CD4-positive, alpha-beta T cell (primary cell): Measurements from ENCODE around the gene TMC6. TPM values are rescaled to one million over a fixed set of nuclear protein-coding genes. Genes with fewer than 3 reads are reported as not detected.

Source experiments
- ATAC-seq: fragments of 200-7000 bp; cut with Tn5 transposase; one replicate; pipeline ENCODE4 v1.10.0; 2022; ENCODE audit warnings: mild to moderate bottlenecking; ENCODE audit not compliant: poor library complexity
- CTCF ChIA-PET: fragments of 350-600 bp; sonication (Branson Sonifier 250); formaldehyde crosslinking; loops from one replicate; lab custom pipeline; 2021; ENCODE audit warnings: antibody characterized with exemption, inconsistent platforms; lab: Charles Lee
- POLR2A ChIA-PET: fragments of 350-600 bp; sonication (Branson Sonifier 250); formaldehyde crosslinking; loops from one replicate; lab custom pipeline; 2021; ENCODE audit warnings: antibody characterized with exemption, inconsistent platforms; lab: Charles Lee
- DNase-seq, 14 experiments: peaks; one replicate each; pipeline ENCODE4 v3.0.0-alpha.2; 2013 to 2020; ENCODE audit warnings: mixed read lengths in 2 of 14
- H3K27ac ChIP-seq, 2 donors: one replicate each; pipeline versions ENCODE4 v1.5.1 to v1.7.0; 2013; ENCODE audit warnings: low read length in 2 of 2, low read depth in 1 of 2, mild to moderate bottlenecking in 1 of 2
- H3K27me3 ChIP-seq, 2 experiments: 1 replicate in 1 of 2; 2 replicates in 1 of 2; pipeline versions ENCODE4 v1.6.1 to v1.7.0; 2013; ENCODE audit warnings: low read length in 2 of 2, control low read depth in 1 of 2, mild to moderate bottlenecking in 1 of 2, moderate library complexity in 1 of 2; ENCODE audit not compliant: insufficient read depth in 2 of 2, control insufficient read depth in 1 of 2
- H3K36me3 ChIP-seq: one replicate; pipeline ENCODE4 v1.6.1; 2013; ENCODE audit warnings: low read length, control low read depth; ENCODE audit not compliant: insufficient read depth
- H3K4me1 ChIP-seq: one replicate; pipeline ENCODE4 v1.6.1; 2013; ENCODE audit warnings: low read length, control low read depth; ENCODE audit not compliant: insufficient read depth
- H3K4me3 ChIP-seq: one replicate; pipeline ENCODE4 v1.5.1; 2013; ENCODE audit warnings: mild to moderate bottlenecking, low read length, moderate library complexity
- H3K9me3 ChIP-seq, 2 experiments: 1 replicate in 1 of 2; 2 replicates in 1 of 2; pipeline versions ENCODE4 v1.6.1 to v1.7.0; 2013; ENCODE audit warnings: low read length in 2 of 2, mild to moderate bottlenecking in 2 of 2, control low read depth in 1 of 2, moderate library complexity in 1 of 2; ENCODE audit not compliant: control insufficient read depth in 1 of 2, insufficient read depth in 1 of 2
- H3K27ac Mint-ChIP-seq: one replicate; pipeline ENCODE4 v1.8.0; 2020; ENCODE audit warnings: mixed read lengths
- H3K27me3 Mint-ChIP-seq: one replicate; pipeline ENCODE4 v1.8.0; 2021; ENCODE audit warnings: mixed read lengths
- H3K36me3 Mint-ChIP-seq: one replicate; pipeline ENCODE4 v1.8.0; 2021; ENCODE audit warnings: low read depth, mixed read lengths
- H3K4me1 Mint-ChIP-seq: one replicate; pipeline ENCODE4 v1.8.0; 2021; ENCODE audit warnings: low read depth, mixed read lengths
- H3K4me3 Mint-ChIP-seq: one replicate; pipeline ENCODE4 v1.8.0; 2020; ENCODE audit warnings: mild to moderate bottlenecking, mixed read lengths
- H3K9me3 Mint-ChIP-seq: one replicate; pipeline ENCODE4 v1.8.0; 2020; ENCODE audit warnings: mixed read lengths
- CTCF ChIP-seq: fragments of 200-600 bp; IDR thresholded peaks from one replicate; pipeline ENCODE4 v1.8.0; 2022; ENCODE audit warnings: antibody characterized with exemption, mild to moderate bottlenecking
- intact Hi-C, 2 experiments: fragments of 100-400 bp; cut with DNase I in 1 of 2; cut with micrococcal nuclease in 1 of 2; formaldehyde crosslinking; loops; one replicate each; pipeline versions ENCODE4 v1.15.1 to v1.9.0; 2023 to 2025; cut with DNase I, micrococcal nuclease
- total RNA-seq, 174 experiments: library from RNA in 2 of 174; stranded (reverse) in 2 of 174; gene quantifications; one replicate each; pipeline ENCODE4 v1.2.3 and lab custom pipeline; 2021 to 2026

TMC6 gene
- total RNA-seq, 2 experiments from 2014 or later: 645 to 659 TPM

DNA sequence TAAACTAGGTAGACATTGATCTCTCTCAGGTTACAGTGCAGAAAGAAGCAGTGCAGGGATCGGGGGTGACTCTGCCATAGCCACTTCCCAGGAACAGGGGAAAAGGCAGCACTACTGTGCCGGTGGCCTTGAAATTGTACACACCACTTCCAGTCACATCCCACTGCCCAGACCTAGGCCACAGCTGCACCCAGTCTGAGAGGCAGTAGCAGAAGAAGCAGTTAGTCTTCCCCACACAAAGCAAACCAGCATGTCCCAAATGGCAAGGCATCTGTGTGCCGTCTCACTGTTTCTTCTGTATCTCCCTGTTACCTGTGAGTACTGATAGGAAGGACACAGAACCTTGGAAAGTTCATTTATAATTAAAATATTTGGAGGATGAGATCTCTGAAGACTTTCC is 47.0 kb downstream of the TMC6 start:
- Mint-ChIP-seq H3K4me1 (no peaks in the 10 kb centered on the region), H3K27me3 (no peaks in the 10 kb centered on the region), H3K36me3 (peaks cover 93% of the 10 kb centered on the region), H3K27ac (no peak overlapping the region), H3K9me3 (no peaks in the 10 kb centered on the region), H3K4me3 (no peak overlapping the region)
- POLR2A ChIA-PET: no interaction called here
- DNase-seq: no peak
- Histone ChIP-seq H3K27ac (no peak overlapping the region), H3K27me3 (no peaks in the 10 kb centered on the region), H3K4me3 (no peak overlapping the region), H3K36me3 (peaks cover 86% of the 10 kb centered on the region), H3K9me3 (no peaks in the 10 kb centered on the region), H3K4me1 (no peaks in the 10 kb centered on the region)
- CTCF ChIA-PET: no interaction called here
- no peak for ATAC-seq
- intact Hi-C loops: loop anchor here in 1 of 2 experiments (10.0 kb wide), 1 partner anchor 343 kb away; no protein-coding TSS in a partner anchor
- no peak for TF ChIP-seq CTCF

DNA sequence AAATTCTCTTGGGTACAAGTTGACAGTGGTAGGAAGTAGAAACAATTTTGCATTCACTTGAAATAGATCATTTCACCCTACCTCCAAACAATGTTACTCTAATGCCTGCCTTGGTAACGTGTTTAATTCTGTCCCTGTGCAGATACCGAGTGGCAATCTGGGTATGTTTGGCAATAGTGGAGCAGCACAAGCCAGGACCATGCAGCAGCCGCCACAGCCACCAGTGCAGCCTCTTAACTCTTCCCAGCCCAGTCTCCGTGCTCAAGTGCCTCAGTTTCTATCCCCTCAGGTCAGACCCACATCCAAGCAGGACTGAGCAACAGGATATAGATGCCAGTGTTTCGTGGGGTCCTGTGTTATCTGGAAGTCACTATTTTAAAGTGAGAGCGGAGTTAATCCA is 49.3 kb downstream of the TMC6 start:
- Mint-ChIP-seq H3K4me1 (no peaks in the 10 kb centered on the region), H3K36me3 (peaks cover 92% of the 10 kb centered on the region), H3K4me3 (no peak overlapping the region), H3K9me3 (no peaks in the 10 kb centered on the region), H3K27ac (no peak overlapping the region), H3K27me3 (no peaks in the 10 kb centered on the region)
- Histone ChIP-seq H3K27me3 (no peaks in the 10 kb centered on the region), H3K36me3 (peaks cover 95% of the 10 kb centered on the region), H3K9me3 (no peaks in the 10 kb centered on the region), H3K4me1 (no peaks in the 10 kb centered on the region), H3K27ac (no peak overlapping the region), H3K4me3 (no peak overlapping the region)
- ChIA-PET CTCF (no interaction called here), POLR2A (no interaction called here)
- no peak for TF ChIP-seq CTCF
- DNase-seq (no peak), ATAC-seq (no peak)
- intact Hi-C loops: loop anchor here in 1 of 2 experiments (5.0 kb wide), 1 partner anchor 42 kb away; no protein-coding TSS in a partner anchor

DNA sequence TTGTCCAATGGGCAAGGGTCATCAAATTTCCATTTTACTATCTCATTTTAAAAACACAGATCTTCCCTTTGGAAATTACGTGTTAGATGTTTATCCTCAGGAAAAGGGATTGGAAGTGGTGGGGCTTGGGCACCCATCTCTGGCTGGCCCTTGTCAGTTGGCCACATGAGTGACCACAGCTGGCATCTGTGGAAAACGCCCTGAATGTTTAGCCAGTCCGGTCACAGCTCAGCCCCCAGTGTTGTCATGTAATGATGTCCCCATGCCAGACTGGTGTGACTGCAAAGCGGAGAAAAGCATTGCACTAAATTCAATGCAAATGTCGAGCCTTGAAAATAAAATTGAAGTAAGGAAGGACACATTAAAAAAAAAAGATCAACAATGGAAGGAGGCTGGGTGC is 53.0 kb downstream of the TMC6 start:
- intact Hi-C loops: loop anchor here in 1 of 2 experiments (5.0 kb wide), 1 partner anchor 38 kb away; no protein-coding TSS in a partner anchor
- H3K4me3 ChIP-seq: no peak overlapping the region
- ChIA-PET POLR2A (no interaction called here), CTCF (no interaction called here)
- peaks cover 96% of the 10 kb centered on the region for H3K36me3 Mint-ChIP-seq
- no peaks in the 10 kb centered on the region for H3K27me3 ChIP-seq
- no peaks in the 10 kb centered on the region for H3K4me1 Mint-ChIP-seq
- no peaks in the 10 kb centered on the region for H3K9me3 ChIP-seq
- H3K27ac Mint-ChIP-seq: no peak overlapping the region
- TF ChIP-seq CTCF: no peak
- no peaks in the 10 kb centered on the region for H3K4me1 ChIP-seq
- H3K36me3 ChIP-seq: peaks cover 99% of the 10 kb centered on the region
- ATAC-seq (no peak), DNase-seq (no peak)
- no peaks in the 10 kb centered on the region for H3K9me3 Mint-ChIP-seq
- H3K27ac ChIP-seq: no peak overlapping the region
- H3K4me3 Mint-ChIP-seq: no peak overlapping the region
- H3K27me3 Mint-ChIP-seq: no peaks in the 10 kb centered on the region
